HL-60/S4 treated with retinoic acid at 250 ng/mL for 4 days and 3 days (cell line): ENCODE data around the gene SEZ6L.

ENCODE experiments used
- in situ Hi-C: fragments of 300-500 bp; cut with MboI; formaldehyde crosslinking; loops from 2 replicates; pipeline ENCODE4 v1.7.0; 2022; ENCODE audit warnings: low sequenced_read_pairs

The SEZ6L gene

DNA sequence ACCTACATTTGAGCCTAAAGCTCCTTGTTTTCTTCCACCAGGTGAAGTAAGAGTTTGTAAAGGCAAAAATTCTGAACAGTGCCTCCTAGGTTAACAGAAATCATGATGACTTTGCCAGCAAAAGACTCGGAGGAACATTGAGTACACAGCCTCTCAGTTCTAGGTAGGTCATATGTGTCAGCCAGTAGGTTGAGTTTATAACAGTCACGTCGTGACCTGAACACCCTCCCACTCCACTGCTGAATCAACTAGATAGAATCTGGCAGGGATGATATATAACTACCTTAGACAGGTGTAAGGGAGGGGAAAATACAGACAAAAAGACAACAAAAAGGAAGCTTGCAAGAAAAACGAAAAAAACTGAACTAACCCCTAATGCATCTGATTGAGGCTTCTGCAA is 247.0 kb downstream of the SEZ6L start:
- in situ Hi-C loops: no loop called here

DNA sequence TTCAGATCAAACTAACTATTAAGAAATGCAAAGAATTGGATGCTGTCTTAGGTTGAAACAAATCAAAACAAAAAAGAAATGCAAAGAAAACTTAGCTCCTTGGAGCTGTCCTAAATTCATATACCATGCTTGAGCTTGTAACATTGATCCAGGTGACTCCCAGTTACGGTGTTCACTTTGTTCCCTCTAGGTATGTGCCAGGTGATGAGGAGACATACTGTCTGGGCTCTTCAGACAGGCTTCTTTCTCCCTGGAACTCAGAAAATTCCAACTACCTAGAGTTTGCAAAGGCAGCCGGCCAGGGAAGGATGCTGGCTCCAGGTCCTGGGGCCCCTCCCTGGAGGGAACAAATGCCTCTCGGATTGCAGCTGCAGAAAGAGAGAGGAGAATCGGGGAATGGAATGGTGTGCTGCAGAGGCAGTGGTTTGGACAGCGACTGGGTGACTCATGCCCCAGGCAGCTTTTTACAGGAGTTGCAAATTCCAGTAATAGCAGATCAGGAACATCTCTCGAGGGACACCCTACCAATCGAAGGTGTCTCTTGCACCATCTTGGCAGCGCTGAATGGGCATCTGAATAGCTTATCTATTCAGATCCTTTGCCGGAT is 247.5 kb downstream of the SEZ6L start:
- in situ Hi-C loops: no loop called here

- in situ Hi-C loops: no loop called here
These were observed 248.1 kb downstream of the SEZ6L start for GRCh38 chr22:26417406-26417805.

DNA sequence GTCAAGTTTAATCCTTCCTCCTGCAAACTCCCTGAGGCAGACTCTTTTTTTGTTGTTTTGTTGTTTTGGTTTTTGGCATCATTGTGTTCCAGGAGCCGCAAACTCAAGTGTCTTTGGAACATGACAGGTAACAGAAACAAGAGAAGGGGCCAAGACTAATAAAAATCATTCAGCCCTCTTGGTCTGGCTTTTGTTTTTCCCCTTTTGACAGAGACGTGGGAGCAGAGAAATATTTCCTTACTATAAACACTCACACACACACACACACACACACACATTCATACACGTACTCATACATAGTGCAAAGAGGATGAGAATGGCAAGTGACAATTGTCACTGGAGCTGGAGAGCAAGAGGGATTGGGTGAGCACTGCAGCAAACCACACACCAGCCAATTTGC is 249.4 kb downstream of the SEZ6L start:
- in situ Hi-C loops: no loop called here

- in situ Hi-C loops: no loop called here
These were observed 257.7 kb downstream of the SEZ6L start for GRCh38 chr22:26426924-26427323.

DNA sequence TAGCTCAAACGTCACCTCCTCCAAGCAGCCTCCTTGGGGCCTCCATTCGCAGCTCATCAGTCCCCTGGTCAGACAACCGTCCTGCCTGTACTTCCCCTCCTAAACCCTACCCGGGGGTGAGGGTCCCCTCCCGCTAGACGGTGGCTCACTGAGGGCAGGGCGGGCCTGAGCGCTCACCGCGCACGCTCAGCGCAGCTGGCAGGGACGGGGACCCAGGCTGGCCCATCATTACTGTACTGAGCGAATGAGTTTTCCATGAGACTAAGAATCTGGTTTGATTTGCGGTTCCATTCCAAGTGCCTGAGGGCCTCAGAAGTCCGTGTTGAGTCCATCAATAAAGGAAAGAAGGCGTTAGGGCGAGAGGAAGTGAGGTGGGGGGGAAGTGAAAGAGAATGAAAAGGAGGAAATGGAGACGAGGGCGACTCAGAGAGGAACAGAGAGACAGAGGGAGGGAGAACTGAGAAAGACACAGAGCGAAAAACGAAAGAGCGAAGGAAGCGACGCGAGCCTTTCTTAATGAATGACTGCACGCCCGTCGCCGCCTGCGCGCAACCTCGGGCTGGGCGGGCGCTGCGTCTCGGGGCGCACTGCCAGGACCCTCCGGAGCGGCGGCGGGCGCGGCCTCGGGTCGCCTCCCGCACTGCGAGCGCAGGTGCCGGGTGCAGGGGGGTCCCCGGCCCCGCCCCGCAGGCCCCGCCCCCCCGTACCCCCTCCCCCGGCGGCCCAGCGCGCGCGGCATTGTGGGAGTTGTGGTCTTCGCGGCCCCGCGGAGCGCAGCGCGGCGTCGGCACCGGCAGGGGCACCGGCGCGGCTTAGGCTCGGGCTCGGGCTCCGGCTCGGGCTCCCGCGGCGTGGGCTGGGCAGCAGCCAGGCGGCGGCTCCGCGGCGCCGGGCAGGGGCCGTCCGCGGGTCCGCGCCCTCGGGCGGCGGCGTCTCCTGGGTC is 259.5 kb downstream of the SEZ6L start, which contains the start of gene ASPHD2:
ASPHD2 (plus strand) TSS at position 746 of the 943 bp plus-strand sequence. CDS start 4,356 bp downstream, outside the sequence.
- in situ Hi-C loops: no loop called here

- in situ Hi-C loops: no loop called here
These were observed 260.4 kb downstream of the SEZ6L start for GRCh38 chr22:26429458-26430286.

DNA sequence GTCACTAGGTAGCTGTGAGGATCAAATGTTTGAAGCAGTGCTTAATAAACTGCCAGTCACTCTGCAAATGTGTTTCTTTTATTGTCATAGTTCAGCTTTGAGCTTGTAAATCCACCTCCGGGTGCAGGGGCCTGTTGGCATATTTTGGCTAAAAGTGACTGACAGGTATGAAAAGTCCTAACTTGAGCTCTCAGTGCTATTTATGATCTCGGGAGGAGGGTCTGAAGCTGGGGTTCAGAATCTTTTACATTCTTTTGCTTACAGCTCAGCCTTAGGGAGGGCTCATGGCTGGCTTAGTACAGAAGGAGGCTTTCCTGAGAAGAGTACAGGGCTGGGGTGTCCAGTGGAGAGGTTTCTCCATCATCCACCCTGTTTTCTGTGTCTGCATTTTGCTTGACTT is 261.3 kb downstream of the SEZ6L start:
- in situ Hi-C loops: no loop called here

DNA sequence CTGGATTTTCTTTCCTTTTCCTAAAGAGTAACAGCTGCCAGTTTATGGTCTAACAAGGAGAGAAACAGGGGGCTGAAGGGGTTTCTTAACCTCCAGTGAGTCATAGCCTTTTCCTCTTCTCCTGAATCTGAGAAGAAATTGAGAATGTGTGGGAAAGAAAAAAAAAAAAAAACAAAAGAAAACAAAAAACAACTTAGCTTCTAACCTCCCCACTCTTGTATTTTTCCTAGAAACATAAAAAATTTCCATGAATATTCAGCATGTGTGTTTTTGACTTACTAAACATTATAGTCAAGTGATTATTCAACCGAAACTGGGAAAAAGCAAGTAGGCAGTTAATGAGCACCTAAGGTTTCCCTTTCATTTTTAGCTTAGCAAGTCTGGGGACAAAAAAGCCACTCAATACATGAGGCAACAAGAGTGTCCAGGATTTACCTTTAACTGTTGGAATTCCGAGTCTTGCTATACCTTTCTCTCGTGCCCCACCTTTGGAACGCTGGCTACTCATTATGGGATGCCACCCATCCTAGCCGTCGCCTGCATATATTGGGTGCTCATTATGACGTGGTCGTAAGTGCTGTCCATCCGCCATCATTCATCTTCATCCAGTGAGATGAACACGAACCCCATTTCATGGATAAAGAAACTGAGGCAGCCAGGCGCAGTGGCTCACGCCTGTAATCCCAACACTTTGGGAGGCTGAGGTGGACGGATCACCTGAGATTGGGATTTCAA is 262.2 kb downstream of the SEZ6L start:
- in situ Hi-C loops: no loop called here

DNA sequence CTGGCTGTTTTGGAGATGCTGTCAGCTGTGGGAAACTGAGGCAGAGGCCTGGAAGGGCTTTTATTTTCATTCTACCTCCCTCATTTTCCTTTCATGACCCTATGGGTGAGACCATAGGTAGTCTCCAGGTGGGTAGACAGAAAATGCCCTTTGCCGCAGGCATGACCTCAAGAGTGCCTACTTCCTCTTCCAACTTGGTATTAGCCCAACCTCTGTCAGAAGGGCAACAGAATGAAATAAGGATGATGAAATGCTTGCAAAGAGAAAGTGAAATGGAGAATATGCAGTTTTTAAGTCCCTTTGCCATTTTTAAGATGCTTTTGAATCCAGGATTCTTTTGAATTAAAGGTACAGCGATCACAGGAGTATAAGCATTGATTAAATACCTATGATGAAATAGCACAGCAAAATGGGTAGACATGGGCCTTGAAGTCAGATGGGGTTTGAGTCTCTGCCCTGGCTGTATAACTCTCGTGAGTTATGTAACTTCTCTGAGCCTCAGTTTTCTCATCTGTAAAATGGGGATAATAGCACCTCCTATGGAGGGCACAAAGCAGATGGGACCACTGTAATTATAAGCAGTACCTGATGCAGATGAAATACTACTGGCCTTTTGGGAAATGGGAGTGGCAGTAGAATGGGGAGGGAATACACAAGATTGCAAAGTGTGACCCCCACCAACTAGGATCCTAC is 263.5 kb downstream of the SEZ6L start:
- in situ Hi-C loops: no loop called here
